HFFc6 (cell line): ENCODE results near the gene SCML2. TPM values are rescaled to one million over a fixed set of nuclear protein-coding genes. Genes with fewer than 3 reads are reported as not detected.

Source experiments
- DNase-seq: peaks from one replicate; pipeline ENCODE4 v3.0.0-alpha.2; 2018
- H3K27ac Mint-ChIP-seq: 2 replicates; pipeline ENCODE4 v1.8.0; 2020; ENCODE audit warnings: mild to moderate bottlenecking, mixed read lengths
- H3K27me3 Mint-ChIP-seq: 2 replicates; pipeline ENCODE4 v1.8.0; 2021; ENCODE audit warnings: mild to moderate bottlenecking, moderate library complexity, mixed read lengths; ENCODE audit not compliant: insufficient read depth
- H3K36me3 Mint-ChIP-seq: 2 replicates; pipeline ENCODE4 v1.8.0; 2021; ENCODE audit warnings: low read depth, mixed read lengths
- H3K4me1 Mint-ChIP-seq: 2 replicates; pipeline ENCODE4 v1.8.0; 2020; ENCODE audit warnings: low read depth, mixed read lengths
- H3K4me3 Mint-ChIP-seq: 2 replicates; pipeline ENCODE4 v1.8.0; 2020; ENCODE audit warnings: mild to moderate bottlenecking, moderate library complexity, mixed read lengths
- H3K9me3 Mint-ChIP-seq: 2 replicates; pipeline ENCODE4 v1.8.0; 2020; ENCODE audit warnings: mild to moderate bottlenecking, mixed read lengths
- total RNA-seq, 6 experiments: library from RNA; stranded (reverse); fragmentation: NEBNext Ultra II Directional; extraction: Animal tissue kit (Norgen Biotek cat#: 25700); gene quantifications; 2 replicates in 1 of 6; 3 replicates in 5 of 6; pipeline ENCODE4 v1.2.3, GENCODE V29; 2021
- TF ChIP-seq, protein P1 (sequence below): fragments of 200-600 bp; sonication (generic); IDR thresholded peaks from 2 replicates; pipeline ENCODE4 v1.5.0; 2021; ENCODE audit warnings: antibody characterized with exemption, mild to moderate bottlenecking

The SCML2 gene
- total RNA-seq, 6 experiments from 2014 or later: 0.97 to 2.8 (median 2.4) TPM

DNA sequence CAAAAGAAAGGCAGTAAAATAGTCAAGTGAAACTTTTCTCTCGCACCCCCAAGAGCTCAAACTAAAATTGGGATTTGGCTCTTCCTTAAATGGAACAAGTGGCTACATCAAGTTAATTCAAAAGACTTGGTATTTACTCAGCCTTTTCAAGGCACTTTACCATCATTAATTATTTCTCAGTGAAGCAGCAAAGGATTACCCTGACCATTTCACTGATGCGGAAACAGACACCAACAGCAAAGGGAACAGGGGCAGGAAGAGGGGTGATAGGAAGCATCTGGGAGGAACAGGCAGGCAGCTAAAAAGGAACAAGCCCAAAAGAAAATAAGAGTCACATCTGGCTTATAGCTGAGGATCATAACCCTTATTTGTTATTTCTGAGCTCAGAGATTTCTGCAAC lies 2.7 kb downstream of the SCML2 start:
- no peaks in the 10 kb centered on the region for H3K36me3 Mint-ChIP-seq
- H3K4me1 Mint-ChIP-seq: peaks cover 23% of the 10 kb centered on the region
- TF ChIP-seq, protein P1, sequence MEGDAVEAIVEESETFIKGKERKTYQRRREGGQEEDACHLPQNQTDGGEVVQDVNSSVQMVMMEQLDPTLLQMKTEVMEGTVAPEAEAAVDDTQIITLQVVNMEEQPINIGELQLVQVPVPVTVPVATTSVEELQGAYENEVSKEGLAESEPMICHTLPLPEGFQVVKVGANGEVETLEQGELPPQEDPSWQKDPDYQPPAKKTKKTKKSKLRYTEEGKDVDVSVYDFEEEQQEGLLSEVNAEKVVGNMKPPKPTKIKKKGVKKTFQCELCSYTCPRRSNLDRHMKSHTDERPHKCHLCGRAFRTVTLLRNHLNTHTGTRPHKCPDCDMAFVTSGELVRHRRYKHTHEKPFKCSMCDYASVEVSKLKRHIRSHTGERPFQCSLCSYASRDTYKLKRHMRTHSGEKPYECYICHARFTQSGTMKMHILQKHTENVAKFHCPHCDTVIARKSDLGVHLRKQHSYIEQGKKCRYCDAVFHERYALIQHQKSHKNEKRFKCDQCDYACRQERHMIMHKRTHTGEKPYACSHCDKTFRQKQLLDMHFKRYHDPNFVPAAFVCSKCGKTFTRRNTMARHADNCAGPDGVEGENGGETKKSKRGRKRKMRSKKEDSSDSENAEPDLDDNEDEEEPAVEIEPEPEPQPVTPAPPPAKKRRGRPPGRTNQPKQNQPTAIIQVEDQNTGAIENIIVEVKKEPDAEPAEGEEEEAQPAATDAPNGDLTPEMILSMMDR: no peak
- no peaks in the 10 kb centered on the region for H3K9me3 Mint-ChIP-seq
- peak overlapping the region; percentile 34; the same call in 1 of the 2 replicates for H3K4me3 Mint-ChIP-seq
- no peak overlapping the region for H3K27ac Mint-ChIP-seq
- DNase-seq: no peak
- peaks cover 1% of the 10 kb centered on the region; the same call in 1 of the 2 replicates for H3K27me3 Mint-ChIP-seq

DNA sequence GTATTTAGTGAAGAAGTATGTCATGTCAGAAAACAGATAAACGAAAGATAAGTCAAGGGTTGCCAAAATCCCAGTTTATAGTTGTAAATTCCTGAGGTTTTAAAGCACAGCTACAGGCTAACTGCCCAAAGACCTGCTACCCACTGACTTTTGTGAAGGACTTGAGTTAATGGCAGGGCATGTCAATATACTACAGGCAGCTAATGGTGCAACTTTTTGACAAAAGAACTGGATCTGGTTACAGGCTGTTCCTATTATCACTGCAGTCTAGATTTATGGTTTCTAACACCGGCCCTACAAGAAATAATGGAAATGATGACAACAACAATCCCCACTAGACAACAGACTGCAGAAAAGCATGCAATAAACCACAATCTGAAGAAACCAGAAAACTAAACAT lies 6.4 kb downstream of the SCML2 start:
- no peaks in the 10 kb centered on the region for H3K9me3 Mint-ChIP-seq
- no peaks in the 10 kb centered on the region for H3K27me3 Mint-ChIP-seq
- DNase-seq: no peak
- H3K27ac Mint-ChIP-seq: no peak overlapping the region
- TF ChIP-seq, protein P1: no peak
- no peaks in the 10 kb centered on the region for H3K36me3 Mint-ChIP-seq
- H3K4me1 Mint-ChIP-seq: peaks cover 17% of the 10 kb centered on the region
- no peak overlapping the region for H3K4me3 Mint-ChIP-seq

DNA sequence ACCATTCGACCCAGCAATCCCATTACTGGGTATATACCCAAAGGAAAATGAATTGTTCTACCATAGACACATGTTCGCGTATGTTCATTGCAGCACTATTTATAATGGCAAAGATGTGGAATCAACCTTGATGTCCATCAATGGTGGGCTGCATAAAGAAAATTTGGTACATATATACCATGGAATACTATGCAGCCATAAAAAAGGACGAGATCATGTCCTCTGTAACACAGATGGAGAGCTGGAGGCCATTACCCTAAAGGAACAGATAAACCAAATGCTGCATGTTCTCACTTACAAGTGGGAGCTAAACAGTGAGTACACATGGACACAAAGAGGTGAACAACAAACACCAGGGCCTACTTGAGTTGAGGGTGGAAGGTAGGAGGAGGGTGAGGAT lies 45.1 kb downstream of the SCML2 start:
- Mint-ChIP-seq H3K4me1 (no peaks in the 10 kb centered on the region), H3K36me3 (peaks cover 5% of the 10 kb centered on the region; the same call in 1 of the 2 replicates), H3K27ac (no peak overlapping the region), H3K9me3 (no peaks in the 10 kb centered on the region), H3K4me3 (no peak overlapping the region), H3K27me3 (peaks cover 2% of the 10 kb centered on the region)
- TF ChIP-seq, protein P1: no peak
- no peak for DNase-seq

DNA sequence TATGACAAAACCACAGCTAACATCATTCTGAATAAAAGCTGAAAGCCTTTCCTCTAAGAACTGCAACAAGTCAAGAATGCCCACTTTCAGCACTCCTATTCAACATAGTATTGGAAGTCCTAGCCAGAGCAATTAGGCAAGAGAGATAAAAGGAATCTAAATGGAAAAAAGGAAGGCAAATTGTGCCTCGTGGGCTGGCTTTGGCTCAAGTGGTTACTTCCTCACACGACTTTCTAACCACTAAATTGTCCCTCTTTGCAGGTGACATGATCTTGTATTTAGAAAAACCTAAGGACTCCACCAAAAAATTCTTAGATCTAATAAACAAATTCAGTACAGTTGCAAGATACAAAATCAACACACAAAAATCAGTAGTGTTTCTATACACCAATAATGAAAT lies 57.2 kb downstream of the SCML2 start:
- Mint-ChIP-seq H3K9me3 (no peaks in the 10 kb centered on the region), H3K27ac (no peak overlapping the region), H3K36me3 (0 out of 2 replicates have a peak, but pooled peaks cover 4% of the 10 kb centered on the region), H3K4me3 (no peak overlapping the region), H3K27me3 (no peaks in the 10 kb centered on the region), H3K4me1 (no peaks in the 10 kb centered on the region)
- TF ChIP-seq, protein P1: no peak
- no peak for DNase-seq

GRCh38 chrX:18294893-18295292 lies 59.6 kb downstream of the SCML2 start:
- no peaks in the 10 kb centered on the region for H3K27me3 Mint-ChIP-seq
- no peaks in the 10 kb centered on the region for H3K9me3 Mint-ChIP-seq
- H3K4me3 Mint-ChIP-seq: no peak overlapping the region
- H3K4me1 Mint-ChIP-seq: peaks cover 5% of the 10 kb centered on the region; the same call in 1 of the 2 replicates
- 0 out of 2 replicates have a peak, but pooled peaks cover 4% of the 10 kb centered on the region for H3K36me3 Mint-ChIP-seq
- TF ChIP-seq, protein P1: no peak
- no peak for DNase-seq
- no peak overlapping the region for H3K27ac Mint-ChIP-seq
